B cell (primary cell): ENCODE data around the gene AHRR. TPM values are rescaled to one million over a fixed set of nuclear protein-coding genes. Genes with fewer than 3 reads are reported as not detected.

Experiments
- ATAC-seq: fragments of 200-7000 bp; cut with Tn5 transposase; one replicate; pipeline ENCODE4 v1.10.0; 2021; ENCODE audit warnings: low read depth, mild to moderate bottlenecking, moderate number of reproducible peaks, moderate library complexity
- CTCF ChIA-PET: fragments of 350-600 bp; sonication (Branson Sonifier 250); formaldehyde crosslinking; loops from one replicate; lab custom pipeline; 2021; ENCODE audit warnings: antibody characterized with exemption, inconsistent platforms; lab: Charles Lee
- POLR2A ChIA-PET: fragments of 350-600 bp; sonication (Branson Sonifier 250); formaldehyde crosslinking; loops from one replicate; lab custom pipeline; 2021; ENCODE audit warnings: antibody characterized with exemption; lab: Charles Lee
- DNase-seq: peaks from one replicate; pipeline ENCODE4 v3.0.0; 2013
- H2AFZ ChIP-seq: 2 replicates; pipeline ENCODE4 v1.6.1; 2012; ENCODE audit warnings: mild to moderate bottlenecking, low read depth, low read length; ENCODE audit not compliant: insufficient read depth, poor library complexity, severe bottlenecking
- H3K27ac ChIP-seq, 2 donors: 1 replicate in 1 of 2; 2 replicates in 1 of 2; pipeline ENCODE4 v1.5.1; 2012 to 2013; ENCODE audit warnings: low read length in 2 of 2, mild to moderate bottlenecking in 2 of 2, moderate library complexity in 1 of 2
- H3K27me3 ChIP-seq, 4 experiments: fragments of 200-600 bp in 1 of 4; sonication (generic) in 1 of 4; replicated peaks in 1 of 4; 1 replicate in 2 of 4; 2 replicates in 2 of 4; pipeline versions ENCODE4 v1.6.1 to v1.7.0; 2013 to 2016; ENCODE audit warnings: low read length in 3 of 4, mild to moderate bottlenecking in 2 of 4, mixed read lengths in 1 of 4, moderate library complexity in 1 of 4; ENCODE audit not compliant: insufficient read depth in 4 of 4, control insufficient read depth in 3 of 4; ENCODE audit errors: control extremely low read depth in 1 of 4
- H3K36me3 ChIP-seq, 2 experiments: replicated peaks in 1 of 2; 1 replicate in 1 of 2; 2 replicates in 1 of 2; pipeline versions ENCODE4 v1.6.1 to v1.7.1; 2013; ENCODE audit warnings: low read length in 1 of 2; ENCODE audit not compliant: insufficient read depth in 2 of 2, control insufficient read depth in 1 of 2; ENCODE audit errors: control extremely low read depth in 1 of 2, extremely low read depth in 1 of 2
- H3K4me1 ChIP-seq, 2 donors: fragments of 200-600 bp in 1 of 2; sonication (generic) in 1 of 2; 1 replicate in 1 of 2; 2 replicates in 1 of 2; pipeline versions ENCODE4 v1.5.1 to v1.6.1; 2013 to 2017; ENCODE audit warnings: low read length in 2 of 2; ENCODE audit not compliant: control insufficient read depth in 2 of 2, insufficient read depth in 2 of 2
- H3K4me2 ChIP-seq: replicated peaks from 2 replicates; pipeline ENCODE3; 2012; ENCODE audit warnings: mild to moderate bottlenecking, low read depth, low read length; ENCODE audit not compliant: poor library complexity, severe bottlenecking
- H3K4me3 ChIP-seq, 5 experiments: fragments of 200-600 bp in 1 of 5; sonication (generic) in 1 of 5; 1 replicate in 3 of 5; 2 replicates in 2 of 5; pipeline versions ENCODE4 v1.5.1 to v1.7.0; 2011 to 2016; ENCODE audit warnings: low read length in 4 of 5, mild to moderate bottlenecking in 4 of 5, low read depth in 2 of 5, control low read depth in 1 of 5, moderate library complexity in 1 of 5; ENCODE audit not compliant: insufficient read depth in 1 of 5; ENCODE audit errors: control extremely low read depth in 1 of 5, extremely low read depth in 1 of 5
- H3K79me2 ChIP-seq: fragments of 200-600 bp; sonication (generic); one replicate; pipeline ENCODE4 v1.6.0; 2016; ENCODE audit warnings: low read length; ENCODE audit not compliant: control insufficient read depth, insufficient read depth
- H3K9ac ChIP-seq: fragments of 200-600 bp; sonication (generic); 2 replicates; pipeline ENCODE4 v1.6.1; 2017; ENCODE audit warnings: mild to moderate bottlenecking, low read length, moderate library complexity
- H3K9me3 ChIP-seq, 3 donors: one replicate each; pipeline versions ENCODE4 v1.6.1 to v1.7.1; 2013; ENCODE audit warnings: low read length in 2 of 3; ENCODE audit not compliant: control insufficient read depth in 2 of 3, insufficient read depth in 1 of 3; ENCODE audit errors: control extremely low read depth in 1 of 3
- H4K20me1 ChIP-seq: 2 replicates; pipeline ENCODE4 v1.6.0; 2012; ENCODE audit warnings: mild to moderate bottlenecking, low read length; ENCODE audit not compliant: insufficient read depth, control insufficient read depth, poor library complexity, severe bottlenecking
- H3K27ac Mint-ChIP-seq: one replicate; pipeline ENCODE4 v1.8.0; 2021; ENCODE audit warnings: mixed read lengths
- H3K27me3 Mint-ChIP-seq: one replicate; pipeline ENCODE4 v1.8.0; 2021; ENCODE audit warnings: mixed read lengths
- H3K4me1 Mint-ChIP-seq: one replicate; pipeline ENCODE4 v1.8.0; 2021; ENCODE audit warnings: mixed read lengths
- H3K4me3 Mint-ChIP-seq: one replicate; pipeline ENCODE4 v1.8.0; 2021; ENCODE audit warnings: mixed read lengths
- H3K9me3 Mint-ChIP-seq: one replicate; pipeline ENCODE4 v1.8.0; 2022; ENCODE audit warnings: mixed read lengths; ENCODE audit not compliant: insufficient read depth
- CTCF ChIP-seq: fragments of 200-600 bp; IDR thresholded peaks from one replicate; pipeline ENCODE4 v1.8.0; 2022; ENCODE audit warnings: antibody characterized with exemption, mild to moderate bottlenecking
- EZH2 ChIP-seq: IDR thresholded peaks from 2 replicates; pipeline ENCODE4 v1.6.1; 2012; ENCODE audit warnings: borderline replicate concordance, low read depth, mild to moderate bottlenecking, moderate library complexity, low read length; ENCODE audit not compliant: insufficient read depth, poor library complexity, severe bottlenecking
- WGBS: methylation state at CpG from one replicate; pipeline ENCODE4 v1.1.5; 2013; ENCODE audit warnings: missing lambda C conversion rate; ENCODE audit not compliant: insufficient coverage; 5-methylcytosine and 5-hydroxymethylcytosine counted together
- intact Hi-C: fragments of 100-400 bp; cut with micrococcal nuclease; formaldehyde crosslinking; loops from one replicate; pipeline ENCODE4 v1.10.0; 2022
- polyA plus RNA-seq: library from polyadenylated mRNA; depleted of rRNA; stranded (reverse); fragments of >200 nt; gene quantifications from 2 replicates; pipeline ENCODE4 v1.2.3, GENCODE V29; 2012
- total RNA-seq, 2 donors: library from RNA; stranded (reverse); fragments of 120-200 nt in 1 of 2; gene quantifications; 1 replicate in 1 of 2; 2 replicates in 1 of 2; pipeline versions ENCODE4 v1.2.3 to v1.2.4, GENCODE V29; 2013 to 2022

Gene AHRR
- total and polyA plus RNA-seq, 2 donors (not counting 1 experiment from before 2014, with no cell fraction given), result 0.13 to 1.7 TPM

- no peak overlapping the region for H2AFZ ChIP-seq
- H3K9me3 ChIP-seq, result peaks cover 0 to 15% (median 0%) of the 10 kb centered on the region in 3 donors
- no peak overlapping the region for H3K4me3 ChIP-seq
- WGBS, result 99% methylated on average over 63 of the region's 63 CpGs
- intact Hi-C loops, result loop anchor here (1.0 kb wide), 1 partner anchor 7 kb away; no protein-coding TSS in a partner anchor
- Mint-ChIP-seq H3K4me3 (no peak overlapping the region), H3K27ac (no peak overlapping the region), H3K9me3 (no peaks in the 10 kb centered on the region), H3K4me1 (peaks cover 18% of the 10 kb centered on the region), H3K27me3 (no peaks in the 10 kb centered on the region)
- H3K4me1 ChIP-seq, result peaks cover 17 to 22% of the 10 kb centered on the region in 2 donors
- peaks cover 4 to 39% of the 10 kb centered on the region in 2 experiments for H3K36me3 ChIP-seq
- H3K79me2 ChIP-seq, result peaks cover 4% of the 10 kb centered on the region
- ATAC-seq, result no peak
- H3K4me2 ChIP-seq, result peak overlapping the region; percentile 33
- no peak overlapping the region for H3K9ac ChIP-seq
- no peak for DNase-seq
- TF ChIP-seq CTCF (no peak), EZH2 (no peak)
- CTCF ChIA-PET, result interaction anchor here (1.1 kb wide), 1 partner anchor 18 kb away, joined by 3 read pairs; no protein-coding TSS in a partner anchor
- no peaks in the 10 kb centered on the region for H3K27me3 ChIP-seq
- peak overlapping the region; percentile 62 to 65 for H3K27ac ChIP-seq
- POLR2A ChIA-PET, result no interaction called here
- H4K20me1 ChIP-seq, result peaks cover 32% of the 10 kb centered on the region
These were observed 143.5 kb downstream of the AHRR start for GRCh38 chr5:464843-465590.
